Keratinocyte (primary cell): ENCODE data around the gene TMEM183A. TPM values are rescaled to one million over a fixed set of nuclear protein-coding genes. Genes with fewer than 3 reads are reported as not detected.

ENCODE experiments used
- DNase-seq: peaks from one replicate; pipeline ENCODE4 v3.0.0-alpha.2; 2011; ENCODE audit warnings: low read depth, missing footprints, low spot score
- FAIRE-seq: peaks from 2 replicates; lab custom pipeline; 2011; peaks lifted over from hg19 to GRCh38; lab: Jason Lieb, UNC
- H2AFZ ChIP-seq: 2 replicates; pipeline ENCODE4 v1.6.0; 2012; ENCODE audit warnings: low read length, control low read depth, inconsistent platforms; ENCODE audit not compliant: control insufficient read depth
- H3K27ac ChIP-seq: 2 replicates; pipeline ENCODE4 v1.5.1; 2011; ENCODE audit warnings: low read length; ENCODE audit not compliant: control insufficient read depth, insufficient read depth
- H3K27me3 ChIP-seq: 3 replicates; pipeline ENCODE4 v1.6.0; 2011; ENCODE audit warnings: low read length; ENCODE audit not compliant: control insufficient read depth, insufficient read depth; ENCODE audit errors: extremely low read depth
- H3K36me3 ChIP-seq, 2 experiments: 2 replicates in 1 of 2; 3 replicates in 1 of 2; pipeline ENCODE4 v1.5.1; 2011; ENCODE audit warnings: low read length in 2 of 2, mild to moderate bottlenecking in 1 of 2; ENCODE audit not compliant: control insufficient read depth in 2 of 2, insufficient read depth in 2 of 2; ENCODE audit errors: extremely low read depth in 1 of 2
- H3K4me1 ChIP-seq: 3 replicates; pipeline ENCODE4 v1.5.1; 2011; ENCODE audit warnings: low read length; ENCODE audit not compliant: control insufficient read depth, insufficient read depth; ENCODE audit errors: extremely low read depth
- H3K4me2 ChIP-seq: 3 replicates; pipeline ENCODE4 v1.6.0; 2011; ENCODE audit warnings: low read depth, low read length; ENCODE audit not compliant: control insufficient read depth, insufficient read depth; ENCODE audit errors: extremely low read depth
- H3K4me3 ChIP-seq, 3 experiments: fragments of 200-600 bp in 1 of 3; sonication (generic) in 1 of 3; 2 replicates in 2 of 3; 3 replicates in 1 of 3; pipeline ENCODE4 v1.5.1; 2011 to 2016; ENCODE audit warnings: low read length in 3 of 3, mild to moderate bottlenecking in 3 of 3, control low read depth in 2 of 3, inconsistent platforms in 1 of 3, low read depth in 1 of 3, mixed read lengths in 1 of 3, mixed run types in 1 of 3, moderate library complexity in 1 of 3; ENCODE audit not compliant: control insufficient read depth in 2 of 3, insufficient read depth in 2 of 3; ENCODE audit errors: extremely low read depth in 1 of 3
- H3K79me2 ChIP-seq: 2 replicates; pipeline ENCODE4 v1.6.0; 2012; ENCODE audit warnings: low read length; ENCODE audit not compliant: control insufficient read depth, insufficient read depth
- H3K9ac ChIP-seq: 3 replicates; pipeline ENCODE4 v1.6.0; 2011; ENCODE audit warnings: low read length; ENCODE audit not compliant: control insufficient read depth, insufficient read depth; ENCODE audit errors: extremely low read depth
- H3K9me1 ChIP-seq: 3 replicates; pipeline ENCODE4 v1.6.0; 2011; ENCODE audit warnings: low read length; ENCODE audit not compliant: control insufficient read depth, insufficient read depth; ENCODE audit errors: extremely low read depth
- H3K9me3 ChIP-seq: 2 replicates; pipeline ENCODE4 v1.5.1; 2012; ENCODE audit warnings: low read depth, low read length; ENCODE audit not compliant: control insufficient read depth
- H4K20me1 ChIP-seq: 3 replicates; pipeline ENCODE4 v1.6.0; 2011; ENCODE audit warnings: low read length; ENCODE audit not compliant: control insufficient read depth, insufficient read depth; ENCODE audit errors: extremely low read depth
- EZH2 ChIP-seq: IDR thresholded peaks from one replicate; pipeline ENCODE4 v1.6.1; 2012; ENCODE audit warnings: inconsistent platforms, mild to moderate bottlenecking, low read length, moderate library complexity
- dilution Hi-C: fragments of 300-500 bp; cut with MboI; formaldehyde crosslinking; loops from one replicate; pipeline ENCODE4 v1.7.0; 2020; ENCODE audit warnings: low sequenced_read_pairs; ENCODE audit not compliant: extremely low pct_ligation_motif_present
- polyA plus RNA-seq, 5 experiments: library from polyadenylated mRNA; depleted of rRNA in 3 of 5; stranded (reverse) in 3 of 5; stranded (forward) in 1 of 5; unstranded in 1 of 5; fragments of >200 nt; gene quantifications; 1 replicate in 1 of 5; 2 replicates in 3 of 5; 3 replicates in 1 of 5; pipeline versions ENCODE4 v1.2.1 to v1.2.3, GENCODE V29; 2011 to 2012; ENCODE audit warnings: missing spikeins in 2 of 5, low read depth in 1 of 5, low replicate concordance in 1 of 5
- TF ChIP-seq, protein P1 (sequence below), 3 experiments: IDR thresholded peaks in 1 of 3; conservative IDR thresholded peaks in 1 of 3; optimal IDR thresholded peaks in 1 of 3; 2 replicates in 2 of 3; 3 replicates in 1 of 3; pipeline versions ENCODE3 to v1.5.1; 2011; ENCODE audit warnings: low read length in 3 of 3, mild to moderate bottlenecking in 3 of 3, moderate library complexity in 2 of 3, control low read depth in 1 of 3, inconsistent platforms in 1 of 3; ENCODE audit not compliant: insufficient read depth in 2 of 3; ENCODE audit errors: extremely low read depth in 1 of 3

Gene TMEM183A
- polyA plus RNA-seq, 1 donor (not counting 4 experiments of a cell fraction or from before 2014, with no cell fraction given): 88.2 TPM

DNA sequence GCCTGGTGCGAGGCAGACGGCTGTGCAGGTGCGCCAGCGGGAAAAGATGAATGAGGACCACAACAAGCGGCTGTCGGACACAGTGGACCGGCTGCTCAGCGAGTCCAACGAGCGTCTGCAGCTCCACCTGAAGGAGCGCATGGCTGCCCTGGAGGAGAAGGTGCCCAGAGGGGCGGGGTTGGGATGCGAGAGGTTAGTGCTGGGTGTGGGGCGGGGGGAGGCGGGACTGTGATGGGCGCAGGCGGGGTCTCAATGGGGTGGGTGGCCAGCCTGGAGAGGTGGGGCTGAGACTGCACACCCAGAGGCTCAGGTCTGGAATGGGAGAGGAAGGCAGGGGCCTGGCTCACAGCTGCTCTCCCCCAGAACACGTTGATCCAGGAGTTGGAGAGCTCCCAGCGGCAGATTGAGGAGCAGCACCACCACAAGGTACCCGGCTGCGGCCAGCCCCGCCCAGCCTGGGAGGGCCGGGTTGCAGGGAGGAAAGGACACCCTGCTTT is 41.4 kb downstream of the TMEM183A start:
- H3K9me3 ChIP-seq: no peaks in the 10 kb centered on the region
- no peaks in the 10 kb centered on the region for H3K9me1 ChIP-seq
- no peak overlapping the region for H3K4me3 ChIP-seq
- no peak overlapping the region for H3K9ac ChIP-seq
- FAIRE-seq (no peak), DNase-seq (no peak)
- dilution Hi-C loops: loop anchor here (25.0 kb wide), 1 partner anchor 214 kb away; no protein-coding TSS in a partner anchor
- TF ChIP-seq EZH2: no peak
- TF ChIP-seq, protein P1, sequence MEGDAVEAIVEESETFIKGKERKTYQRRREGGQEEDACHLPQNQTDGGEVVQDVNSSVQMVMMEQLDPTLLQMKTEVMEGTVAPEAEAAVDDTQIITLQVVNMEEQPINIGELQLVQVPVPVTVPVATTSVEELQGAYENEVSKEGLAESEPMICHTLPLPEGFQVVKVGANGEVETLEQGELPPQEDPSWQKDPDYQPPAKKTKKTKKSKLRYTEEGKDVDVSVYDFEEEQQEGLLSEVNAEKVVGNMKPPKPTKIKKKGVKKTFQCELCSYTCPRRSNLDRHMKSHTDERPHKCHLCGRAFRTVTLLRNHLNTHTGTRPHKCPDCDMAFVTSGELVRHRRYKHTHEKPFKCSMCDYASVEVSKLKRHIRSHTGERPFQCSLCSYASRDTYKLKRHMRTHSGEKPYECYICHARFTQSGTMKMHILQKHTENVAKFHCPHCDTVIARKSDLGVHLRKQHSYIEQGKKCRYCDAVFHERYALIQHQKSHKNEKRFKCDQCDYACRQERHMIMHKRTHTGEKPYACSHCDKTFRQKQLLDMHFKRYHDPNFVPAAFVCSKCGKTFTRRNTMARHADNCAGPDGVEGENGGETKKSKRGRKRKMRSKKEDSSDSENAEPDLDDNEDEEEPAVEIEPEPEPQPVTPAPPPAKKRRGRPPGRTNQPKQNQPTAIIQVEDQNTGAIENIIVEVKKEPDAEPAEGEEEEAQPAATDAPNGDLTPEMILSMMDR (optimal IDR thresholded peaks at IDR 0.05 in 1 of 3, IDR thresholded peaks at IDR 0.05 in 1 of 3, conservative IDR thresholded peaks at IDR 0.05 in 1 of 3; ENCODE audit: extremely low read depth in 1 of 3, insufficient read depth in 2 of 3, low read length in 3 of 3): peak; percentile 17 to 38 (median 37)
- H3K27me3 ChIP-seq: no peaks in the 10 kb centered on the region
- peaks cover 3% of the 10 kb centered on the region for H4K20me1 ChIP-seq
- H2AFZ ChIP-seq: no peak overlapping the region
- H3K4me1 ChIP-seq: peaks cover 8% of the 10 kb centered on the region
- H3K79me2 ChIP-seq: no peaks in the 10 kb centered on the region
- H3K27ac ChIP-seq: no peak overlapping the region
- H3K4me2 ChIP-seq: no peak overlapping the region
- peaks cover 0 to 5% of the 10 kb centered on the region in 2 experiments for H3K36me3 ChIP-seq

DNA sequence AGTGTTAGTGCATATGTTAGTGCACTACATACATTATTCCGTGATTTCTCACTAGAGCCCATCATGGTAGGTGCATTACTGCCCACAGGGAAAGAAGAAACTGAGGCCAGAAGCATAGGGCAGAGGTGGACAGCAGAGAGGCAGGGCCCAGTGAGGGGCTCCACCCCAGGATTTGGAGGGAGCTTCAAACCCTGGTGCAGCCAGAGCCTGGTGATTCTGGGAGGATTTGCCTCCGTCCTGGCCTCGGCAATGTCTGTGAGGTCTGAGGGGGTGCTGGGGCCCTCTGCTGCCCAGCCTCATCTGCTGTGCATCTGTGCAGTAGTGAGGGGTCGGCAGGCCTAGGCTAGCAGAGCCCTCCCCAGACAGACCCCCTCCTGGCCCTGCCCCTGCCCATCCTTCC is 41.9 kb downstream of the TMEM183A start:
- Histone ChIP-seq H3K4me1 (peaks cover 8% of the 10 kb centered on the region), H3K9ac (no peak overlapping the region), H3K4me3 (no peak overlapping the region), H4K20me1 (peaks cover 3% of the 10 kb centered on the region), H3K4me2 (no peak overlapping the region), H3K9me1 (no peaks in the 10 kb centered on the region), H2AFZ (no peak overlapping the region), H3K9me3 (no peaks in the 10 kb centered on the region), H3K27me3 (no peaks in the 10 kb centered on the region), H3K79me2 (no peaks in the 10 kb centered on the region), H3K27ac (no peak overlapping the region), H3K36me3 (peaks cover 0 to 5% of the 10 kb centered on the region in 2 experiments)
- dilution Hi-C loops: loop anchor here (25.0 kb wide), 1 partner anchor 213 kb away; no protein-coding TSS in a partner anchor
- no peak for DNase-seq
- TF ChIP-seq EZH2: no peak
- TF ChIP-seq, protein P1 (optimal IDR thresholded peaks at IDR 0.05 in 1 of 3, IDR thresholded peaks at IDR 0.05 in 1 of 3, conservative IDR thresholded peaks at IDR 0.05 in 1 of 3; ENCODE audit: extremely low read depth in 1 of 3, insufficient read depth in 2 of 3, low read length in 3 of 3): no peak
- no peak for FAIRE-seq
